AG20443 (cell line): ENCODE data around the gene CNRIP1.
A peak's percentile ranks its signal among the peaks of the same experiment; 100 is the strongest.
"Not testable (repeated sequence)": the region's sequence is repeated elsewhere in the genome, so short reads cannot be mapped to it uniquely, and the experiment has no call there.

ENCODE experiments used
- DNase-seq: peaks from one replicate; pipeline ENCODE4 v3.0.0; 2012; ENCODE audit warnings: low spot score, mixed read lengths

CNRIP1 gene, protein sequence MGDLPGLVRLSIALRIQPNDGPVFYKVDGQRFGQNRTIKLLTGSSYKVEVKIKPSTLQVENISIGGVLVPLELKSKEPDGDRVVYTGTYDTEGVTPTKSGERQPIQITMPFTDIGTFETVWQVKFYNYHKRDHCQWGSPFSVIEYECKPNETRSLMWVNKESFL

GRCh38 chr2:68319398-68320117 is at the start of gene CNRIP1:
Gene CNRIP1 (minus strand): TSS chr2:68319949. CDS start chr2:68319400, 549 bp downstream.
- DNase-seq: peak; percentile 87

DNA sequence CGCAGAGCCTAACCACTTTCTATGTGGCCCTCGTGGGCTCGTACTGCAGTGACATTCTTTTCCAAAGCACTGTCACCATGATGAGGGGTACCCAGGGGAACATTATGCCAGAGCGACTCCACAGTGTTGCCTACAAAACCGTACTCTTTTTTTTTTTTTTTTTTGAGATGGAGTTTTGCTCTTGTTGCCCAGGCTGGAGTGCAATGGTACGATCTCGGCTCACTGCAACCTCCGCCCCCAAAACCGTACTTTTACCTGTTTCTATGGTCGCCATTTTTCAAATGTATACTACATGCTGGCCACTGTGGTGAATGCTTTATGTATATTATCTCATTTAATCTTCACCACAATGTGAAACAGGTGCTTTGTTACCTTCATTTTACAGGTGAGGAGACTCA is 49.6 kb upstream of the CNRIP1 start:
- DNase-seq: no peak

DNA sequence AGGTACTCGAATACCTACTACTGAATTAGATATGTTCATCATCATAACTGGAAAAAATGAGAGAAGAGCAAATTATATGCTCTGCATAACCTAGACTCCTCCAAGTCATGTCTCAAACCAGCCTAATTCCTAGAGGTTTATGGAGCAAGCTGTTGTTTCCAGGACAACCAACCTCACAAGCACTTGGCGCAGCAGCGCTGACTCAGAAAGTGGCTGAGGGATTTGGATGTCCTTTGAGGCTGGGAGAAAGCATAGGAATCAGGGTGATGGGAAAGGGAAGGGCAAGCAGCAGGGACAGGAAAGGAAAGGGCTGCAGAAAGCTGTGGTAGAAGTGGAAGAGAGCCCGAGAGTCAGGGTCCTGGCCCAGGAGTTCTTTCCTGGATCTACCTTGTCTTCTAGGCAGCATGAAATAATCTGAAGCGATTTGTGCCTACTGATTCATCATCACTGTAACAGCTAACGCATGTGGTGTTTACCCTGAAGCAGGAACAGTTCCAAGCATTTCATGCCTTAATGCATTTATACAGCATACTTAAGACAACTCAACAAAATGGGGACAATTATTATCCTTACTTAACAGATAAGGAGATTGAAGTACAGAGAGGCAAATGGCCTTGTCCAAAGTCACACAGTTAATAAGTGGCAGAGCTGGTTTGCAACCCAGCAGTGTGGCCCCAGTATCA is 49.0 kb upstream of the CNRIP1 start:
- peak; percentile 71 for DNase-seq

- DNase-seq: no peak
Observed at GRCh38 chr2:68367953-68368653, 48.4 kb upstream of the CNRIP1 start.

DNA sequence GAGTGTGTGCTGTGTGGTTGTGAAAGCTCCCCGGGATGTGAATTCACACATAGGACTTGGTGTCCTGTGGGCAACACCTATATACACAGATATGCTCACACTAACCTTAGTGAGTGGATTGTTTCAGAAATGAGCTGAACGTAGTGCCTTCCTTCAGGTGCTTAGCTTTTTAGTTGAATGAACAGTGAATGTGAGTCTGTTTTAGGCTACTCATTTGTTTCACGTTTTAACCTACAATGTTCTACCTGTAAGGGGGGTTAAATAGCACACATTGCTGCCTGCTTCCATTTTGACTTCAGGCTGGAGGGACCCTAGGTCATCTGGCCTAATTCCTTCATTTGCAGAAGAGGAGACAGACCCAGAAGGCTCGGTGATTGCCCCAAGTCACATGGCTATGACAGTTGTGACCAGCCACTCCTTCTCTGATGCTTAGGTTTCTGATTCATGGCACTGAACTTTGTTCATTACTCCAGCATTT is 46.4 kb upstream of the CNRIP1 start:
- no peak for DNase-seq

DNA sequence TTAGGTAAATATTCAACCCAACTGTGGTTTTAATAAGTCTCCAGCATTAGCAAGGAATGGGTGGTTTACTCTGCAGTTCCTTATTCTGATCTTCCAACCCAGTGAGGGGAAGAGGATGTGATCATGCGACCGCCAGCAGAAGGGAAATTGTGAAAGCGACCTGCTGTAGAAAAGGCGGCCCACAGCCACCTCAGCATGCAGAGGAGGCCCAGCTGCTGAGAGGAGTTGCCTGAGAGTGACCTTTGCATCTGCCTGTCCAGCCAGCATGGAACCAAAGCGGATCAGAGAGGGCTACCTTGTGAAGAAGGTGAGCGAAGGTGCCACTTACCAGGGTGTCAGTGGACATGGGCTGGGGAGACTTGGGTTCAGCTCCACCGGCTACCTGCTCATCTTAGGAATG is 45.3 kb upstream of the CNRIP1 start, which contains the start of gene PLEK:
PLEK (plus strand) TSS at position 196 of the 400 bp plus-strand sequence; CDS start at position 266, 70 bp downstream.
- no peak for DNase-seq

GRCh38 chr2:68363721-68364120 is 44.0 kb upstream of the CNRIP1 start:
- DNase-seq: no peak

DNA sequence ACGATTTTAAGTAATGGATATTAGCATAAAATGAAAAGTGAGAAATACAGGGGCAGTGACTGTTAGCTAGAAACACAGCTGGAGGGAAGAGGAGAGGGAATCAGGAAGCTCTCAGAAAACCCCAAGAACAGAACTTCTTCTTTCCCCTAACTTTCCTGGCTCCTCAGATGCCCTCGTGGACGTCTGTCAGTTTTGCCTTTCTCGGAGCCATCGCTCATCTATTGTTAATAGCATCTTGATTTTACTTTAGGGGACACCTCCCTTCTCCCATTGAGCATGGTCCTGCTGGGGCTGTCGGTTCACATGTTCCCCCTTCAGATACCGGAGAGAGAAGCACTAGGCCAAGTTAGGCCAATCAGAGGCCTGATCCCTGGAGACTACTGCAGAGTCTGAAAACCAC is 43.0 kb upstream of the CNRIP1 start:
- no peak for DNase-seq

- peak; percentile 52 for DNase-seq
Observed at GRCh38 chr2:68362069-68362468, 42.3 kb upstream of the CNRIP1 start.

- no peak for DNase-seq
Observed at GRCh38 chr2:68359889-68360288, 40.1 kb upstream of the CNRIP1 start.

GRCh38 chr2:68357605-68358337 is 38.0 kb upstream of the CNRIP1 start:
- DNase-seq: peak; percentile 59

DNA sequence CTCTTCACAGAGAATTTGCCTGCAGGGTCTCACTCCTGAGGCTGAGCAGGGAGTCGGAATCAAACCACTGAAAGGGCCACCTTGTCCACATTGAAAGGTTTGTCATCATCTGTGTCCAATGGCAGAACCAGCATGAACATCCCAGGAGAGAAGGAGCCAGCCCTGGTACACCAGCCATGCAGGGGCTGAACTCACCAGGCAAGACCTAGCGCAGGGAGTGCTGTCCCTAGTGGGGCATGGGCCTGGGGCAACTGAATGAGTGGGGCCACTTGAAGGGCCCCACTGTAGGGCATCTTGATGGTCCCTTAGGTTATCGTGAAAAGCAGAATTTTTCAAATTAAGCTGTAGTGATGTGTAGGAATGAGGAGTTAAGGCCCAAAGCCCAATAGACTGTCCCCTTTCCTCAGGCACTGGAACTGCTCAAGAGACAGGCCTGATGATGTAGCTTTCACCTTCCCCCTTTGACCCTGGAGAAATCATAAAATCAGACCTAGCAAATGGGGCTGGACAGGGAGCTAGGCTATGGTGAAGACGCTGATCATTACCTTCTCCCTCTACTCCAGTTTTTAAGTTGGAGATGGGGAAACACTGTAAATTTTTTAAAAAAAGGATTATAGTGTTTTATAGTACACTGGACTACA is 37.0 kb upstream of the CNRIP1 start:
- DNase-seq: no peak

- DNase-seq: no peak
Observed at GRCh38 chr2:68352651-68353391, 33.1 kb upstream of the CNRIP1 start.

DNA sequence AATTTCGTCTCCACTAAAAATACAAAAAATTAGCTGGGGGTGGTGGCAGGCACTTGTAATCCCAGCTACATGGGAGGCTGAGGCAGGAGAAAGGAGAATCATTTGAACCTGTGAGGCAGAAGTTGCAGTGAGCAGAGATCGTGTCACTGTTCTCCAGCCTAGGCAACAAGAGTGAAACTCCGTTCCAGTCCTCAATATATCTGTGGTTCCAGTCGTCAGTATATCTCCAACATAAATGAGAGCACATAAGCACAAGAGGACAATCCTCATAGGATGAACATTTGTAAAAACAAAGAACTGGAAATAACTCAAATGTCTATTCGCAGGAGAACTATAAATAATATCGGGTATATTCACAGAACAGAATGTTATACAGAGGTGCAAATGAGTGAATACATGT is 32.2 kb upstream of the CNRIP1 start:
- DNase-seq: no peak

DNA sequence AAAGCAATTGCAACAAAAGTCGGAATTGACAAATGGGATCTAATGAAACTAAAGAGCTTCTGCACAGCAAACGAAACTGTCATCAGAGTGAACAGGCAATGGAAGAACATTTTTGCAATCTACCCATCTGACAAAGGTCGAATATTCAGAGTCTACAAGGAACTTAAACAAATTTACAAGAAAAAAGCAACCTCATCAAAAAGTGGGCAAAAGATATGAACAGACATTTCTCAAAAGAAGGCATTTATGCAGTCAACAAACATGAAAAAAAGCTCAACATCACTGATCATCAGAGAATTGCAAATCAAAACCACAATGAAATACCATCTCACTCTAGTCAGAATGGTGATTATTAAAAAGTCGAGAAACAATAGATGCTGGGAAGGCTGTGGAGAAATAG is 29.3 kb upstream of the CNRIP1 start:
- not testable (repeated sequence) for DNase-seq

DNA sequence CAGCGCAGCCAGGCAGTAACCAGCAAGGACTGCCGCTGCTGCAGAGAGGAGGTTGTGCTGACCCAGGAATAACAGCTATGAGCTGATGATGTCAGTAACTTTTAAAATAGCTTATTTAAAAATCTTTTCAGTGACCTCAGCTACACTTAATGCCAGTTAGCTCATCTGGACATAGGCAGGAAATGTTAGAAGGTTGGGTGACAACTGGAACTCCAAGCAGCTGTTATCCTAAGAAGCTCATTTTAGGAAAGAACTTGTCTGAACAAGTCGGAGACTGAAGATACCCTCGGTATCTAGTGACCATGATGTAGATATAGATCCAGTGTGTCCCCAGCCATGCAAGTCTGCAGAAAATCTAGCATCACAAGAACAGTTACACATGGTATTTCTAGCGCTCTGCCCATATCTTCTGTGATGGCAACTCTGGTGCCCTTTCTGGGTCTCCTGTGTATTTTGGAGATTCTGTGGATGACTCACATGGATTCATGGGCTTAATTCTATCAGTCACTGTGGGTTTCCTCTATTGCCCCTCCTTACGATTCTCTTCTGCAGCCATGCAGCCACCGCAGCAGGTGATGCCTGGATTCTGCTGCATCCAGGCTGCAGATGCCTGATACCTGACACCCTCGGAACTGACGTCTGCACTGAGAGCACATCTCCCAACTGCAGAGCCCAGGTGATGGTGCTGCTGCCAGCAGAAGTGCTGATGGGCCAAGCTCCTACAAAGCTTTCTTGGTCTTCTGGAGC is 25.6 kb upstream of the CNRIP1 start:
- no peak for DNase-seq

- DNase-seq: no peak
Observed at GRCh38 chr2:68344031-68344430, 24.3 kb upstream of the CNRIP1 start.

DNA sequence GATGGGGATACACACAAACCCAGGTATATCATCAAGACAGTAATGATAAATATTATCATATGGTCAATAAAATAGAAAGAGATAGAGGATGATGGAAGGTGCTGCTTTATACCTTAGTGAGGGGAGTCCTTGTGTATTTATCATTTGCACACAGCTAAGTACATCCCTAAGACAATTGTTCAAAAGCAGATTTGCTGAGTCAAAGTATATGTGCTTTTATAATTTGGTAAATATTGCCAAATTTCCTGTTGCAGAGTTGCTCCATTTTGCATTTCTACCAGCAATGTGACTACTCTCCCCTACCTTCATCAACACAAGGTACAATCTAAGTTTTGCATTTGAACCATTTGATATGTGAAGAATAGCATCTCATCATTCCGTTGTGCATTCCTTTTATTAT is 22.7 kb upstream of the CNRIP1 start:
- DNase-seq: no peak

DNA sequence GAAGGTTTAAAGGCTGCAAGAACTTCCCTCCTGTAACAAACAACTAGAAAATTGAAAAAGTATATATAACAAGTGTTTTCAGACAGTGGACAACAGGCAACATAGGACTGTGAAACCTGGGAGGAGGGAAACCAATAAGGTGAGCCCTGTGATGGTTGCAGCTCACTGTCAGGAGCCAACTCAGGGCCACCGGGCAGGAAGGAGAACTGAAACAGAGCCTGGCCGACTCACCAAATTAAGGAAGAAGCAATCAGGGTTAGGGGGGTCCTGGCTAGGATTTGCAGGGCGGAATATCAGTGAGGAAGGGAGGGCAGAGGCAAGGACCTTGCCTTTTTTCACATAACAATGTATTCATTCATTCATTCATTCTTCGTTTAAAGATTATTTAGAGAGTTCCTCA is 21.8 kb upstream of the CNRIP1 start:
- no peak for DNase-seq

- DNase-seq: no peak
Observed at GRCh38 chr2:68341062-68341329, 21.2 kb upstream of the CNRIP1 start.
